ENCODE results near the gene PHF19. TPM values are rescaled to one million over a fixed set of nuclear protein-coding genes. Genes with fewer than 3 reads are reported as not detected.

Gene PHF19
- total RNA-seq, 1 donor from 2014 or later, result 24.4 TPM

DNA sequence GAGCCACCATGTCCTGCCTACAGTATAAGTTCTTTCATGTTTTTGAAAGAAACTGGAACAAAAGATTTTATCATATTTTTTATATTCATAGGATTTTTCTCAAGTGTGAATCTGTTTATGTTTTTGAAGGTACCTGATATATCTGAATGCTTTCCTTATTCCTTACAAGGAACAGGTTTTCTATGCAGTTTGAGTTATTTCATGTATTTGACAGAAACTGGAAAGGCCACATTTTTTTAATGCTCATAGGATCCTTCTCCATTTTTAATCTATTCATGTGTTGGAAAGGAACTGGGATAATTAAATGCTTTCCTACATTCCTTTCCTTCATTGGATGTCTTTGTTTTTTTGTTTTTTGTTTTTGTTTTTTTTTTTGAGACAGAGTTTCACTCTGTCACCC, 68.1 kb downstream of the PHF19 start:
- H3K27me3 ChIP-seq (ENCODE audit: low read depth), result no peaks in the 10 kb centered on the region
- DNase-seq, result no peak
- no peaks in the 10 kb centered on the region for H3K4me1 ChIP-seq
- intact Hi-C loops (cut with DNase I), result no loop called here
- no peaks in the 10 kb centered on the region for H3K36me3 ChIP-seq
- ATAC-seq, result no peak
- H3K27ac ChIP-seq, result no peak overlapping the region
- TF ChIP-seq, protein P1, sequence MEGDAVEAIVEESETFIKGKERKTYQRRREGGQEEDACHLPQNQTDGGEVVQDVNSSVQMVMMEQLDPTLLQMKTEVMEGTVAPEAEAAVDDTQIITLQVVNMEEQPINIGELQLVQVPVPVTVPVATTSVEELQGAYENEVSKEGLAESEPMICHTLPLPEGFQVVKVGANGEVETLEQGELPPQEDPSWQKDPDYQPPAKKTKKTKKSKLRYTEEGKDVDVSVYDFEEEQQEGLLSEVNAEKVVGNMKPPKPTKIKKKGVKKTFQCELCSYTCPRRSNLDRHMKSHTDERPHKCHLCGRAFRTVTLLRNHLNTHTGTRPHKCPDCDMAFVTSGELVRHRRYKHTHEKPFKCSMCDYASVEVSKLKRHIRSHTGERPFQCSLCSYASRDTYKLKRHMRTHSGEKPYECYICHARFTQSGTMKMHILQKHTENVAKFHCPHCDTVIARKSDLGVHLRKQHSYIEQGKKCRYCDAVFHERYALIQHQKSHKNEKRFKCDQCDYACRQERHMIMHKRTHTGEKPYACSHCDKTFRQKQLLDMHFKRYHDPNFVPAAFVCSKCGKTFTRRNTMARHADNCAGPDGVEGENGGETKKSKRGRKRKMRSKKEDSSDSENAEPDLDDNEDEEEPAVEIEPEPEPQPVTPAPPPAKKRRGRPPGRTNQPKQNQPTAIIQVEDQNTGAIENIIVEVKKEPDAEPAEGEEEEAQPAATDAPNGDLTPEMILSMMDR (IDR thresholded peaks at IDR 0.05), result no peak
- H3K4me3 ChIP-seq, result no peak overlapping the region
- peaks cover 38% of the 10 kb centered on the region for H3K9me3 ChIP-seq

DNA sequence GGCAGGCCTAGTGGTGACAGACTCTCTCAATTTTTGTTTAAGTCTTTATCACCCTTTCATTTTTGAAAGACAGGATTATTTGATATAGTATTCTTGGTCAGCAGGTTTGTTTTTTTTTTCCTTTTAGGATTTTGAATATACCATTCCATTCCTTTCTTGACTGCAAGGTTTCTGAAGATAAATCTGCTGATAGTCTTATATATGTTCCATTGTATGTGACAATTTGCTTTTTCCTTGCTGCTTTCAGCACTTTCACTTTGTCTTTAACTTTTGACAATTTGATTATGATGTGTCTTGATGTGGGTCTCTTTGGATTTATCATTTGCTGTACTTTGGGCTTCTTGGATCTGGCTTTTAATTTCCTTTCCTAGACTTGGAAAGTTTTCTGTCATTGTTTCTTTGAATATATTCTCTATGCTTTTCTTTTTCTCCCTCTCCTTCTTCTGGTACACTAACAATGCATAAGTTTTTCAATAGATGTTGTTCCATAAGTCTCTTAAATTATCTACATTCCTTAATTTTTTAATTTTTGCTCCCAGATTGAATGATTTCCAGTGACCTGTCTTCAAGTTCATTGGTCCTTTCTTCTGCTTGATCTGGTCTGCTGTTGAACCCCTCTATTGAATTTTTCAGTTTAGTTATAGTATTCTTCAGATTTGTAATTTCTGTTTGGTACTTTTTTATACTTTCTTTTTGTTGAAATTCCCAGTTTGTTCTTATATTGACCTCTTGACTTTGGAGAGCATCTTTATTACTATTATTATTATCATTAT, 69.2 kb downstream of the PHF19 start:
- TF ChIP-seq, protein P1 (IDR thresholded peaks at IDR 0.05), result no peak
- H3K4me3 ChIP-seq, result no peak overlapping the region
- no peaks in the 10 kb centered on the region for H3K4me1 ChIP-seq
- DNase-seq (no peak), ATAC-seq (no peak)
- intact Hi-C loops (cut with DNase I), result no loop called here
- H3K27me3 ChIP-seq (ENCODE audit: low read depth), result no peaks in the 10 kb centered on the region
- peaks cover 38% of the 10 kb centered on the region for H3K9me3 ChIP-seq
- H3K36me3 ChIP-seq, result no peaks in the 10 kb centered on the region
- H3K27ac ChIP-seq, result no peak overlapping the region

Other genes starting within 250 kb of the PHF19 start
- 71.1 TPM for gene MEGF9, start 162.7 kb downstream of the PHF19 start, total RNA-seq
- gene FBXW2, start 83.8 kb downstream of the PHF19 start, total RNA-seq, result 76.7 TPM
- gene PSMD5, start 34.3 kb downstream of the PHF19 start, total RNA-seq, result 34.1 TPM
- 5.8 TPM for gene TRAF1, start 49.6 kb upstream of the PHF19 start, total RNA-seq
- gene C5, start 173.1 kb upstream of the PHF19 start, total RNA-seq, result 22.1 TPM
- gene CNTRL, start 197.8 kb upstream of the PHF19 start, total RNA-seq, result 26.3 TPM